ENCODE data around the gene CST7. TPM values are rescaled to one million over a fixed set of nuclear protein-coding genes. Genes with fewer than 3 reads are reported as not detected.
A peak's percentile ranks its signal among the peaks of the same experiment; 100 is the strongest.
"Not testable (repeated sequence)": the region's sequence is repeated elsewhere in the genome, so short reads cannot be mapped to it uniquely, and the experiment has no call there.

The CST7 gene
- polyA plus RNA-seq, 3 donors from 2014 or later, result 2,262 to 2,521 (median 2,438) TPM

GRCh38 chr20:24992487-24993205, 43.6 kb downstream of the CST7 start, which contains the start of gene APMAP:
Gene APMAP, minus strand, starts transcription at chr20:24992751. Its CDS starts 63 bp downstream, at chr20:24992688.
- Mint-ChIP-seq H3K4me1 (peaks cover 67 to 72% of the 10 kb centered on the region in 2 donors), H3K36me3 (peaks cover 0 to 12% (median 3%) of the 10 kb centered on the region in 3 donors), H3K4me3 (peak within 1 kb of the TSS; percentile 91 to 100 (median 99)), H3K27ac (peak within 1 kb of the TSS; percentile 95 to 100 (median 98)), H3K9me3 (no peaks in the 10 kb centered on the region), H3K27me3 (ENCODE audit: low read depth in 3 of 3) (peaks cover 10 to 39% (median 24%) of the 10 kb centered on the region in 3 donors)
- peak; percentile 98 to 99 (median 99) for DNase-seq

- Mint-ChIP-seq H3K4me3 (peak overlapping the region; percentile 91 to 100 (median 99)), H3K4me1 (peaks cover 58 to 63% of the 10 kb centered on the region in 2 donors)
- no peak for DNase-seq
Measured at GRCh38 chr20:24993337-24994185, 44.5 kb downstream of the CST7 start.

DNA sequence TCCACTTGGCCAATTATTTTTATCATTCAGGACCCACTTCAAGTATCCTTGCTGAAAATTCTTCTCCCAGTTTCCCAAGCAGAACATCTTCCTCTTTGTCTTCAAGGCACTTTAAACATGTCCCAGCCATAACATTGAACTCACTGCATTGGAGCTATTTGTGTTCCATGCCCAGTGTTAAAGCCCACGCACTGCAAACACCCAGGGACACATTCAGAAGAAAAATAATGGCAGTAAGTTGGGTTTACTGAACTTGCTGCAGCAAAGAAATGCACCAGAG, 45.1 kb downstream of the CST7 start:
- Mint-ChIP-seq H3K27me3 (ENCODE audit: low read depth in 3 of 3) (peaks cover 8 to 34% (median 24%) of the 10 kb centered on the region in 3 donors), H3K9me3 (no peaks in the 10 kb centered on the region), H3K4me1 (peaks cover 53 to 57% of the 10 kb centered on the region in 2 donors), H3K36me3 (peaks cover 0 to 9% (median 3%) of the 10 kb centered on the region in 3 donors), H3K4me3 (peak overlapping the region; percentile 18 to 73 (median 62)), H3K27ac (peak overlapping the region; percentile 41 to 100 (median 95))
- no peak for DNase-seq

More at GRCh38 chr20:24993337-24994185, 44.5 kb downstream of the CST7 start:
- Mint-ChIP-seq H3K9me3 (no peaks in the 10 kb centered on the region), H3K27ac (peak overlapping the region; percentile 95 to 100 (median 98)), H3K36me3 (peaks cover 0 to 11% (median 3%) of the 10 kb centered on the region in 3 donors), H3K27me3 (ENCODE audit: low read depth in 3 of 3) (peaks cover 10 to 39% (median 24%) of the 10 kb centered on the region in 3 donors)

- Mint-ChIP-seq H3K4me3 (peak overlapping the region in 3 of 5 donors; percentile 55 to 73 (median 63)), H3K9me3 (no peaks in the 10 kb centered on the region), H3K27ac (peak overlapping the region; percentile 41 to 100 (median 95)), H3K36me3 (peaks cover 0 to 7% (median 3%) of the 10 kb centered on the region in 3 donors), H3K27me3 (ENCODE audit: low read depth in 3 of 3) (peaks cover 8 to 30% (median 21%) of the 10 kb centered on the region in 3 donors), H3K4me1 (peaks cover 47 to 51% of the 10 kb centered on the region in 2 donors)
- DNase-seq, result peak; percentile 83 to 86 (median 85)
Measured at GRCh38 chr20:24994470-24995368, 45.6 kb downstream of the CST7 start.

- Mint-ChIP-seq H3K27ac (peak overlapping the region in 1 of 6 donors; percentile 65), H3K9me3 (no peaks in the 10 kb centered on the region), H3K36me3 (peaks cover 4 to 7% (median 4%) of the 10 kb centered on the region in 3 donors), H3K27me3 (ENCODE audit: low read depth in 3 of 3) (peaks cover 8 to 28% (median 21%) of the 10 kb centered on the region in 3 donors), H3K4me1 (peaks cover 35 to 46% of the 10 kb centered on the region in 2 donors), H3K4me3 (no peak overlapping the region)
- no peak for DNase-seq
Measured at GRCh38 chr20:24995741-24996448, 46.8 kb downstream of the CST7 start.

DNA sequence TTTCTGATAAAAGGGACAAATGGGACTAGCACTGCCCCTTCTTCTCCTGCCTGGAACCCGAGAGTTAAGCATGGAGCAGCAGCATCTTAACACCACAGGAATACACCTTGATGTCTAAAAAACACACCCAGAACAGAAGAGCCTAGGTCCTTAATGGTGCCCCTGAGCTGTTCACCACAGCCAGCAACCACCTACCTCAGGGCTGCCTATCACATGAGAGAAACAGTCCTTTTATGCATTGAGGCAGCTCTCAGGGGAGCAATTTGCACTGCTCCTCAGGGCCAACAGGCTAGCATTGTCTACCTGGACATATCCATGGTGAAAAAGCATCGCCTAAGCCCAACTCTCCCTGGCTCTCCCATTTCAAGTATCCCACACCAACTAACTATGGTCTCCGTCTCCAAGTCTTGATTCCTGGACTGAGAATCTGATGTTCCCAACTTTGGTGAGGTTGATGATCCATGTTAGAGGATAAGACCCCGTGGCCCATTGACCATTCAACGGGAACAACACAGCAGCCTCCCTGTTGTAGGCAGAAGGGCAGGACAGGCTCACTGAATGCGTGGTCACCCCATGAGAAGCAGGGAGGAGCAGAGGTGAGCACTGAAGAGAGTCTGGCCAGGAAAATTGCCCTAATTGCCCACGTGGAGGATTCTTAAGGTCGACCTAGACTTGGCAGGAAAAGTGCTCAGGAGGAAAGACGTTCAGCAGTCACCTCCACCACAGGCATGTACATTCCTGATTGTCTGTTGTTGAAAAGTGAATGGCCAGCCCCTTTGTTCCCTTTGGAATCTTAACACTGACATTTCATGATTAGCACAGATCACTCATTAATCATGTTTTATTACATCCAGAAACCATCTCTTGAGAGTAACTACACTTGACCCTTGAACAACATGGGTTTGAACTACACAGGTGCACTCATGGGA, 47.6 kb downstream of the CST7 start:
- Mint-ChIP-seq H3K9me3 (no peaks in the 10 kb centered on the region), H3K4me1 (peaks cover 28 to 38% of the 10 kb centered on the region in 2 donors), H3K27me3 (ENCODE audit: low read depth in 3 of 3) (peaks cover 8 to 20% (median 14%) of the 10 kb centered on the region in 3 donors), H3K4me3 (no peak overlapping the region), H3K27ac (peak overlapping the region in 1 of 6 donors; percentile 65), H3K36me3 (peaks cover 4 to 8% (median 4%) of the 10 kb centered on the region in 3 donors)
- no peak for DNase-seq

GRCh38 chr20:24998121-24998520, 49.1 kb downstream of the CST7 start:
- no peak overlapping the region for H3K4me3 Mint-ChIP-seq
- peaks cover 19 to 29% of the 10 kb centered on the region in 2 donors for H3K4me1 Mint-ChIP-seq

GRCh38 chr20:24998631-24999445, 49.8 kb downstream of the CST7 start:
- H3K27ac Mint-ChIP-seq, result peak overlapping the region in 1 of 6 donors; percentile 22
- H3K4me3 Mint-ChIP-seq, result no peak overlapping the region
- H3K4me1 Mint-ChIP-seq, result peaks cover 13 to 22% of the 10 kb centered on the region in 2 donors
- H3K9me3 Mint-ChIP-seq, result no peaks in the 10 kb centered on the region
- no peak for DNase-seq
- peaks cover 11 to 24% (median 14%) of the 10 kb centered on the region in 3 donors for H3K36me3 Mint-ChIP-seq
- H3K27me3 Mint-ChIP-seq (ENCODE audit: low read depth in 3 of 3), result peaks cover 2 to 4% (median 2%) of the 10 kb centered on the region in 3 donors

More at GRCh38 chr20:24998121-24998520, 49.1 kb downstream of the CST7 start:
- Mint-ChIP-seq H3K27ac (no peak overlapping the region), H3K9me3 (no peaks in the 10 kb centered on the region), H3K27me3 (ENCODE audit: low read depth in 3 of 3) (peaks cover under 1 to 6% (median 2%) of the 10 kb centered on the region in 3 donors), H3K36me3 (peaks cover 10 to 19% (median 11%) of the 10 kb centered on the region in 3 donors)
- no peak for DNase-seq

- H3K36me3 Mint-ChIP-seq, result peaks cover 11 to 30% (median 14%) of the 10 kb centered on the region in 3 donors
- no peak overlapping the region for H3K4me3 Mint-ChIP-seq
- no peaks in the 10 kb centered on the region for H3K9me3 Mint-ChIP-seq
- H3K27me3 Mint-ChIP-seq (ENCODE audit: low read depth in 3 of 3), result peaks cover 2 to 4% (median 2%) of the 10 kb centered on the region in 3 donors
- H3K4me1 Mint-ChIP-seq, result peaks cover 7 to 15% of the 10 kb centered on the region in 2 donors
- no peak overlapping the region for H3K27ac Mint-ChIP-seq
- no peak for DNase-seq
Measured at GRCh38 chr20:24999568-24999967, 50.5 kb downstream of the CST7 start.

- peaks cover 14 to 31% (median 14%) of the 10 kb centered on the region in 3 donors for H3K36me3 Mint-ChIP-seq
- no peaks in the 10 kb centered on the region for H3K9me3 Mint-ChIP-seq
- DNase-seq, result no peak
- peaks cover 0 to 7% of the 10 kb centered on the region in 2 donors for H3K4me1 Mint-ChIP-seq
- H3K27me3 Mint-ChIP-seq (ENCODE audit: low read depth in 3 of 3), result peaks cover 0 to 2% (median 2%) of the 10 kb centered on the region in 3 donors
- no peak overlapping the region for H3K27ac Mint-ChIP-seq
- H3K4me3 Mint-ChIP-seq, result no peak overlapping the region
Measured at GRCh38 chr20:25000268-25000801, 51.3 kb downstream of the CST7 start.

DNA sequence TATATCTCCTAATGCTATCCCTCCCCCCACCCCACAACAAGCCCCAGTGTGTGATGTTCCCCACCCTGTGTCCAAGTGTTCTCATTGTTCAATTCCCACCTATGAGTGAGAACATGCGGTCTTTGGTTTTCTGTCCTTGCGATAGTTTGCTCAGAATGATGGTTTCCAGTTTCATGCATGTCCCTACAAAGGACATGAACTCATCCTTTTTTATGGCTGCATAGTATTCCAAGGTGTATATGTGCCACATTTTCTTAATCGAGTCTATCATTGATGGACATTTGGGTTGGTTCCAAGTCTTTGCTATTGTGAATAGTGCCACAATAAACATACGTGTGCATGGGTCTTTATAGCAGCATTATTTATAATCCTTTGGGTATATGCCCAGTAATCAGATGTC, 52.3 kb downstream of the CST7 start:
- not testable (repeated sequence) for H3K27ac Mint-ChIP-seq; H3K4me3 Mint-ChIP-seq; H3K9me3 Mint-ChIP-seq; DNase-seq; H3K27me3 Mint-ChIP-seq (ENCODE audit: low read depth in 3 of 3); H3K4me1 Mint-ChIP-seq
- peaks cover 14 to 40% (median 15%) of the 10 kb centered on the region in 3 donors for H3K36me3 Mint-ChIP-seq

Measured in immature natural killer cell (primary cell).